Vein endothelial cell (primary cell): ENCODE results near the gene ZNHIT1. TPM values are rescaled to one million over a fixed set of nuclear protein-coding genes. Genes with fewer than 3 reads are reported as not detected.

ENCODE experiments used
- small RNA-seq: library from RNA; depleted of rRNA; stranded (forward); fragments of <200 nt; gene quantifications from one replicate; pipeline ENCODE3, GENCODE V24; 2012
- total RNA-seq: library from RNA; depleted of rRNA; stranded (reverse); fragments of >200 nt; gene quantifications from 2 replicates; pipeline ENCODE4 v1.2.3, GENCODE V29; 2012

Gene ZNHIT1
- 106 and 107 TPM in 2 replicates for total RNA-seq

DNA sequence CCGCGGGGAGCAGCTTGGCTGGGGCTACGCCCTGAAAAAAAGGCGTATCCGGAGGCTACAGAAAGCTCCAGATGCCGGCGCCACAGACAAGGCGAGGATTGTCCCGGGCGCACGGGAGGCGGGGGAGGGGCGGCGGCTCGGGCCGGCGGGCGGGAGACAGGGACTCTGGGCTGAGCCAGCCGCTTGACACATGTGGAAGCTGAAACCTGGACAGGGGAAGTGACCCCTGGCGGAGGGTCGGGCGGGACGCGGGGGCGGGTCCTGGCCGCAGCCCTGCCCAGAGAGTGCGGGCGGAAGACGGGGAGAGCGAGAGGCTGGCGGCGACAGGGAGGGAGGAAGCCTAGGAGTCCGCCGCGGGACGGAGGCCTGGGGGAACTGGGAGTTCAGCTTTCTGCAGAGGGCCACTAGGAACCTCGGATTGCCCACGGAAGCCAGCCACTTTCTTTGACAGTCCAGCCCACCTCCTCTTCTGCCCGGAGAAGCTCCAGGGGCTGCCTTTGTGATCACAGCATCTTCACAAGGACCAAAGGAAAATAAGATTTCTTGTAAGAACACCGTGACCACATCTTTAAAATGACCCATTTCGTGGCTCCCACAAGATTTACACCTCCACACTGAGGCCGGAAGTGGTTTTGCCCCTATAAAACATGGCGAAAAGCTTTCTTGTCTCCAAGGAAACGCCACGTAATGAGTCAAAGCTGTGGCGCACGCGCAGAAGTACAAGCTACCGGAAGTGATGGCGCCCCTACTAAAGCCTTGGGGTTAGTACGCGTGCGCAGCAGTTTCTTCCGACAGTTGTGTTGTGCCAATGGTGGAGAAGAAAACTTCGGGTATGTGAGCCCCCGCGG, at the start of gene ZNHIT1, which contains the start of gene PLOD3:
Gene ZNHIT1 (plus strand): TSS at position 778 of the 848 bp plus-strand sequence. CDS start 31 bp downstream, at position 809.
Gene PLOD3 (minus strand): TSS at position 194 of the 848 bp plus-strand sequence. CDS start 307 bp downstream, outside the sequence.

GRCh38 chr7:101180130-101180755, 37.7 kb upstream of the ZNHIT1 start, which contains the start of gene NAT16:
TSS of gene NAT16 (minus strand) at chr7:101180293. CDS start at chr7:101174807, 5,486 bp downstream.

GRCh38 chr7:101200862-101201599, 16.9 kb upstream of the ZNHIT1 start, which contains the start of gene MOGAT3:
TSS of gene MOGAT3 (minus strand) at chr7:101201036. CDS start at chr7:101200854, 182 bp downstream.

DNA sequence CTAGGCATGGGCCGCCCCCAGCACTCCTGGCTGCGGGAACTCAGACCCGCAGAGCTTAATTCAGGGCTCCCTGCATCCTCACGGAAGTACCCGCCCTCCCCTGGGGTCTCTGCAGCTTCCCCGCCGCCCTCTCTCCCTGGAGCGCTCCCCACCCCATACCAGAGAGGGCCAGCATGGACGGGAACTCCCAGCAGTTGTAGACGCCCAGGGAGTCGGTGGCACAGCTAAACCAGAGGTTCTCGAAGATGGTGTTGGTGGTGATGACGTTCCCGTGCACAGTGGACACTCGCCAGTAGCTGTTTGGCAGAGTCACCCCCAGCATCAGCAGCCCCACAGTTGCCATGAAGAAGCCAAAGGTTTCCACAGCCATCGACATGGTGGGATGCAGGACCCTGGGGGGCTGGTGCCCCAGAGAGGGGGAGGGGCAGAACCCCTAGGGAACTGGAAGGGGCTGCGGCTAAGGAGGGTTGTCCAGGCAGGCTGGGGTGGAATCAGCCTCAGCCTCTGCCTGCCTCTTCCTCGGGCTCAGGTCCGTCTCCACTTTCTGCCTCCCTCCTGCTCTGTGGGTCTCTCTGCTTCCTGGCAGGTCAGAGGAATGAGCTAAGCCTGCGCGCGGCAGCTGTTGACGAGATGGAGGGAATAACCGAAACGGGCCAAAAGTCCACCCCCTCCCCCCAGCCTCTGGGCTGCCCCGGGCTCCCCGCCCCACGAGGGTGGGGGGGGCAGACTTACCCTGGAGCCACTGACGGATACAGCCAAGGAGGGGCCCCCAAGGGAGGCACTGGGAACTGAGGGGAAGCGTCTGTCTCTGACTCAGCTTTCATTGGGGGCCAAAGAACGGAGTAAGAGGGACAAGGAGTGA, 19.5 kb downstream of the ZNHIT1 start, which contains the start of gene CLDN15:
Gene CLDN15 (minus strand): TSS at position 597 of the 862 bp plus-strand sequence. CDS start 221 bp downstream, at position 376.

GRCh38 chr7:101244375-101245146, 26.6 kb downstream of the ZNHIT1 start, which contains the start of gene FIS1:
TSS of gene FIS1 (minus strand) at chr7:101245081. CDS start at chr7:101245004, 77 bp downstream.

Small RNA genes lying within 50 kb of the gene (small RNA-seq; reads per million reads assigned to genes)
- not detected for gene RNU6-1104P

Other genes with a start within 250 kb of the ZNHIT1 start
- gene MUC12, start 248.6 kb upstream of the ZNHIT1 start, total RNA-seq: not detected in 2 replicates
- not detected in 2 replicates for gene MUC17, start 198.1 kb upstream of the ZNHIT1 start, total RNA-seq
- 11.1 and 12.4 TPM in 2 replicates for gene TRIM56, start 132.7 kb upstream of the ZNHIT1 start, total RNA-seq
- 2,259 and 4,238 TPM in 2 replicates for gene SERPINE1, start 91.1 kb upstream of the ZNHIT1 start, total RNA-seq
- 149 and 181 TPM in 2 replicates for gene AP1S1, start 63.7 kb upstream of the ZNHIT1 start, total RNA-seq
- gene VGF, start 52.6 kb upstream of the ZNHIT1 start, total RNA-seq: 0.10 TPM in 1 of 2 replicates, not detected in the other
- not detected in 2 replicates for gene NAT16, start 37.9 kb upstream of the ZNHIT1 start, total RNA-seq
- not detected in 2 replicates for gene MOGAT3, start 17.1 kb upstream of the ZNHIT1 start, total RNA-seq
- gene PLOD3, start 584 bp upstream of the ZNHIT1 start, total RNA-seq: 80.8 and 85.3 TPM in 2 replicates
- 3.3 and 5.1 TPM in 2 replicates for gene CLDN15, start 19.6 kb downstream of the ZNHIT1 start, total RNA-seq
- 153 and 200 TPM in 2 replicates for gene FIS1, start 26.9 kb downstream of the ZNHIT1 start, total RNA-seq
- 22.0 and 25.2 TPM in 2 replicates for gene IFT22, start 103.6 kb downstream of the ZNHIT1 start, total RNA-seq
- gene COL26A1, start 144.7 kb downstream of the ZNHIT1 start, total RNA-seq: not detected in 2 replicates